ENCODE data around the gene COX19.

The COX19 gene

GRCh38 chr7:974820-975681, at the start of gene COX19:
COX19 (minus strand) TSS chr7:975549; CDS start chr7:975509, 40 bp downstream.
- peak; percentile 96 for ATAC-seq
- DNase-seq, result peak; percentile 94

GRCh38 chr7:1024331-1024841, 49.0 kb upstream of the COX19 start:
- ATAC-seq (no peak), DNase-seq (no peak)

- ATAC-seq (no peak), DNase-seq (no peak)
These were observed 47.6 kb upstream of the COX19 start for GRCh38 chr7:1022801-1023465.

- DNase-seq (no peak), ATAC-seq (no peak)
These were observed 47.0 kb upstream of the COX19 start for GRCh38 chr7:1022356-1022755.

GRCh38 chr7:1021931-1022330, 46.6 kb upstream of the COX19 start:
- DNase-seq, result no peak
- ATAC-seq, result no peak

- no peak for ATAC-seq
- DNase-seq, result no peak
These were observed 46.0 kb upstream of the COX19 start for GRCh38 chr7:1021366-1021765.

GRCh38 chr7:1020849-1021251, 45.5 kb upstream of the COX19 start:
- no peak for ATAC-seq
- DNase-seq, result no peak

GRCh38 chr7:1019789-1020610, 44.7 kb upstream of the COX19 start:
- ATAC-seq (no peak), DNase-seq (no peak)

GRCh38 chr7:1019255-1019785, 44.0 kb upstream of the COX19 start:
- no peak for ATAC-seq
- no peak for DNase-seq

GRCh38 chr7:1018334-1018695, 43.0 kb upstream of the COX19 start:
- DNase-seq (no peak), ATAC-seq (no peak)

GRCh38 chr7:1017586-1018333, 42.4 kb upstream of the COX19 start:
- ATAC-seq, result no peak

GRCh38 chr7:1016577-1017531, 41.5 kb upstream of the COX19 start:
- ATAC-seq, result no peak

More at GRCh38 chr7:1017586-1018333, 42.4 kb upstream of the COX19 start:
- DNase-seq, result no peak

GRCh38 chr7:1015196-1016121, 40.1 kb upstream of the COX19 start:
- DNase-seq (no peak), ATAC-seq (no peak)

More at GRCh38 chr7:1016577-1017531, 41.5 kb upstream of the COX19 start:
- no peak for DNase-seq

GRCh38 chr7:1014681-1015080, 39.3 kb upstream of the COX19 start:
- ATAC-seq (no peak), DNase-seq (no peak)

GRCh38 chr7:1013581-1013980, 38.2 kb upstream of the COX19 start:
- no peak for DNase-seq
- ATAC-seq, result no peak

- DNase-seq, result no peak
- no peak for ATAC-seq
These were observed 37.4 kb upstream of the COX19 start for GRCh38 chr7:1012716-1013095.

GRCh38 chr7:1012004-1012715, 36.8 kb upstream of the COX19 start:
- ATAC-seq (no peak), DNase-seq (no peak)

GRCh38 chr7:1011297-1012003, 36.1 kb upstream of the COX19 start:
- no peak for ATAC-seq
- DNase-seq, result no peak
